Stimulated activated CD8-positive, alpha-beta memory T cell treated with anti-CD3 and anti-CD28 coated beads, Interleukin-2, amount 100 ng/mL, for 1 hour (primary cell): ENCODE results near the gene CHN2.
A peak's percentile ranks its signal among the peaks of the same experiment; 100 is the strongest.
"Not testable (repeated sequence)": the region's sequence is repeated elsewhere in the genome, so short reads cannot be mapped to it uniquely, and the experiment has no call there.

Experiments
- DNase-seq, 2 donors: peaks; one replicate each; pipeline ENCODE4 v3.0.0-alpha.2; 2020; ENCODE audit warnings: low read depth in 2 of 2

Gene CHN2

GRCh38 chr7:29189743-29190201 is 4.8 kb upstream of the CHN2 start:
- DNase-seq: peak in 1 of 2 donors; percentile 30

- DNase-seq: no peak
Measured at GRCh38 chr7:29190349-29191045, 4.1 kb upstream of the CHN2 start.

- no peak for DNase-seq
Measured at GRCh38 chr7:29192323-29192722, 2.3 kb upstream of the CHN2 start.

GRCh38 chr7:29192811-29193210 is 1.8 kb upstream of the CHN2 start:
- DNase-seq: no peak

GRCh38 chr7:29193316-29194205 is 1.0 kb upstream of the CHN2 start:
- DNase-seq: no peak

GRCh38 chr7:29194206-29194593 is 375 bp upstream of the CHN2 start:
- DNase-seq: no peak

GRCh38 chr7:29196191-29196590 is 1.6 kb downstream of the CHN2 start:
- no peak for DNase-seq

- DNase-seq: no peak
Measured at GRCh38 chr7:29196971-29197595, 2.5 kb downstream of the CHN2 start.

- no peak for DNase-seq
Measured at GRCh38 chr7:29197916-29198315, 3.3 kb downstream of the CHN2 start.

GRCh38 chr7:29199776-29200175 is 5.2 kb downstream of the CHN2 start:
- DNase-seq: no peak

- DNase-seq: no peak
Measured at GRCh38 chr7:29202651-29203069, 8.1 kb downstream of the CHN2 start.

- no peak for DNase-seq
Measured at GRCh38 chr7:29204491-29205272, 10.1 kb downstream of the CHN2 start.

- no peak for DNase-seq
Measured at GRCh38 chr7:29207162-29207801, 12.7 kb downstream of the CHN2 start.

- no peak for DNase-seq
Measured at GRCh38 chr7:29208410-29209250, 14.1 kb downstream of the CHN2 start.

GRCh38 chr7:29209745-29210144 is 15.2 kb downstream of the CHN2 start:
- no peak for DNase-seq

GRCh38 chr7:29212736-29213135 is 18.2 kb downstream of the CHN2 start:
- DNase-seq: not testable (repeated sequence)

- no peak for DNase-seq
Measured at GRCh38 chr7:29214056-29214455, 19.5 kb downstream of the CHN2 start.

- no peak for DNase-seq
Measured at GRCh38 chr7:29214816-29215215, 20.2 kb downstream of the CHN2 start.

- DNase-seq: no peak
Measured at GRCh38 chr7:29216128-29216527, 21.6 kb downstream of the CHN2 start.

GRCh38 chr7:29217113-29217512 is 22.5 kb downstream of the CHN2 start:
- no peak for DNase-seq
